ENCODE measurements around the gene MEST.

The MEST gene

GRCh38 chr7:130554481-130554880 lies 62.6 kb downstream of the MEST start:
- ATAC-seq: no peak
- TF ChIP-seq ZC3H10 (CRISPR knock-in tag; IDR thresholded peaks at IDR 0.05): no peak
- TF ChIP-seq CREB5 (CRISPR knock-in tag; IDR thresholded peaks at IDR 0.05; ENCODE audit: low read depth): no peak
- TF ChIP-seq ZNF70 (CRISPR knock-in tag; IDR thresholded peaks at IDR 0.05): no peak
- no peak for TF ChIP-seq ARNTL (CRISPR knock-in tag; IDR thresholded peaks at IDR 0.05; ENCODE audit: borderline replicate concordance, low read depth)
- TF ChIP-seq TSHZ2 (CRISPR knock-in tag; IDR thresholded peaks at IDR 0.05): no peak
- TF ChIP-seq CSDC2 (CRISPR knock-in tag; IDR thresholded peaks at IDR 0.05): no peak
- TF ChIP-seq ZFP30 (CRISPR knock-in tag; IDR thresholded peaks at IDR 0.05): no peak
- no peak for TF ChIP-seq GLIS3 (CRISPR knock-in tag; IDR thresholded peaks at IDR 0.05)
- TF ChIP-seq ZNF8 (CRISPR knock-in tag; IDR thresholded peaks at IDR 0.05): no peak
- TF ChIP-seq CSRNP3 (CRISPR knock-in tag; IDR thresholded peaks at IDR 0.05): no peak
- TF ChIP-seq POU6F1 (CRISPR knock-in tag; IDR thresholded peaks at IDR 0.05; ENCODE audit: borderline replicate concordance, low read depth): no peak
- TF ChIP-seq TCF4 (CRISPR knock-in tag; IDR thresholded peaks at IDR 0.05; ENCODE audit: borderline replicate concordance): no peak
- no peak for TF ChIP-seq ESRRG (CRISPR knock-in tag; IDR thresholded peaks at IDR 0.05)
- no peak for TF ChIP-seq PATZ1 (CRISPR knock-in tag; IDR thresholded peaks at IDR 0.05; ENCODE audit: borderline replicate concordance)
- no peak for TF ChIP-seq SNAI2 (CRISPR knock-in tag; IDR thresholded peaks at IDR 0.05)
- no peak for TF ChIP-seq RARB (CRISPR knock-in tag; IDR thresholded peaks at IDR 0.05)
- TF ChIP-seq OSR1 (CRISPR knock-in tag; IDR thresholded peaks at IDR 0.05): no peak
- no peak for TF ChIP-seq BACH2 (CRISPR knock-in tag; IDR thresholded peaks at IDR 0.05; ENCODE audit: borderline replicate concordance)

Data from SK-N-SH treated with all-trans-retinoic acid at 6 μM for 48 hours (cell line).